Kidney (tissue), 14 donors: ENCODE measurements around the gene KIF25. TPM values are rescaled to one million over a fixed set of nuclear protein-coding genes. Genes with fewer than 3 reads are reported as not detected.

Experiments used
- DNase-seq, 5 donors: peaks; one replicate each; pipeline ENCODE4 v3.0.0-alpha.2; 2013 to 2020
- FAIRE-seq: peaks from 2 replicates; lab custom pipeline; 2012; peaks lifted over from hg19 to GRCh38; lab: Jason Lieb, UNC
- H3K27ac ChIP-seq, 2 donors: one replicate each; pipeline ENCODE4 v1.7.0; 2013; ENCODE audit warnings: low read depth in 2 of 2, low read length in 2 of 2, inconsistent platforms in 1 of 2
- H3K27me3 ChIP-seq: one replicate; pipeline ENCODE4 v1.7.1; 2013; ENCODE audit warnings: low read length, inconsistent platforms; ENCODE audit not compliant: control insufficient read depth, insufficient read depth
- H3K36me3 ChIP-seq, 3 donors: one replicate each; pipeline versions ENCODE4 v1.7.0 to v1.7.1; 2013; ENCODE audit warnings: low read length in 3 of 3, control low read depth in 1 of 3, inconsistent platforms in 1 of 3; ENCODE audit not compliant: insufficient read depth in 3 of 3, control insufficient read depth in 2 of 3
- H3K4me1 ChIP-seq, 3 donors: one replicate each; pipeline versions ENCODE4 v1.7.0 to v1.7.1; 2013; ENCODE audit warnings: low read length in 3 of 3, inconsistent platforms in 1 of 3, low read depth in 1 of 3; ENCODE audit not compliant: control insufficient read depth in 2 of 3, insufficient read depth in 2 of 3
- H3K4me3 ChIP-seq, 3 donors: one replicate each; pipeline versions ENCODE4 v1.7.0 to v1.8.1; 2013; ENCODE audit warnings: low read length in 3 of 3, control low read depth in 1 of 3, inconsistent platforms in 1 of 3
- H3K9ac ChIP-seq, 3 donors: one replicate each; pipeline versions ENCODE4 v1.7.0 to v1.7.1; 2013; ENCODE audit warnings: low read length in 3 of 3, control low read depth in 1 of 3, inconsistent platforms in 1 of 3
- H3K9me3 ChIP-seq, 3 donors: one replicate each; pipeline versions ENCODE4 v1.7.0 to v1.7.1; 2013; ENCODE audit warnings: low read length in 3 of 3, control low read depth in 1 of 3, inconsistent platforms in 1 of 3; ENCODE audit not compliant: control insufficient read depth in 2 of 3, insufficient read depth in 1 of 3
- CTCF ChIP-seq: IDR thresholded peaks from 3 replicates; pipeline ENCODE4 v1.5.1; 2012; ENCODE audit warnings: mild to moderate bottlenecking, moderate library complexity, borderline replicate concordance; ENCODE audit not compliant: insufficient read depth; ENCODE audit errors: extremely low read depth
- intact Hi-C: fragments of 100-400 bp; cut with DNase I; formaldehyde crosslinking; loops from one replicate; pipeline ENCODE4 v1.11.1; 2022
- polyA plus RNA-seq: library from polyadenylated mRNA; stranded (reverse); fragments of 350-450 nt; fragmentation: Illumina TruSeq; extraction: RNeasy Lipid Tissue Mini Kit (QIAGEN cat#74804); gene quantifications from one replicate; pipeline ENCODE4 v1.2.3, GENCODE V29; 2014; ENCODE audit warnings: low read depth, low replicate concordance; ENCODE audit not compliant: insufficient read depth
- total RNA-seq: library from RNA; stranded (reverse); fragmentation: NEBNext Ultra II Directional; extraction: Animal tissue kit (Norgen Biotek cat#: 25700); gene quantifications from one replicate; pipeline ENCODE4 v1.2.1, GENCODE V29; 2021
- donor health status: control.
- donor health status: control.
- donor health status: control.
- donor health status: control.
- donor health status: control.
- donor health status: DM: yes; HTN: yes; CAD: no.
- donor health status: Normal renal cell carcinoma (clear cell type).

Gene KIF25
- total and polyA plus RNA-seq, 2 donors from 2014 or later: not detected

GRCh38 chr6:168037242-168037641 lies 39.8 kb downstream of the KIF25 start:
- no peak for TF ChIP-seq CTCF
- intact Hi-C loops: no loop called here
- FAIRE-seq: no peak
- Histone ChIP-seq H3K27ac (no peak overlapping the region), H3K9me3 (peaks cover 0 to 21% (median 0%) of the 10 kb centered on the region in 3 donors), H3K36me3 (no peaks in the 10 kb centered on the region), H3K4me3 (no peak overlapping the region), H3K4me1 (peaks cover 0 to 7% (median 4%) of the 10 kb centered on the region in 3 donors), H3K9ac (no peak overlapping the region), H3K27me3 (no peaks in the 10 kb centered on the region)
- no peak for DNase-seq

- intact Hi-C loops: no loop called here
- Histone ChIP-seq H3K27me3 (no peaks in the 10 kb centered on the region), H3K4me3 (no peak overlapping the region), H3K9ac (no peak overlapping the region), H3K36me3 (no peaks in the 10 kb centered on the region), H3K4me1 (peaks cover 0 to 7% (median 4%) of the 10 kb centered on the region in 3 donors), H3K27ac (no peak overlapping the region), H3K9me3 (peaks cover 0 to 21% (median 0%) of the 10 kb centered on the region in 3 donors)
- DNase-seq: no peak
- no peak for FAIRE-seq
- TF ChIP-seq CTCF: no peak
Observed at GRCh38 chr6:168037856-168038255, 40.4 kb downstream of the KIF25 start.

GRCh38 chr6:168038576-168039140 lies 41.2 kb downstream of the KIF25 start:
- TF ChIP-seq CTCF: no peak
- Histone ChIP-seq H3K9ac (no peak overlapping the region), H3K4me1 (peaks cover 0 to 7% (median 4%) of the 10 kb centered on the region in 3 donors), H3K4me3 (no peak overlapping the region), H3K9me3 (peaks cover 0 to 21% (median 0%) of the 10 kb centered on the region in 3 donors), H3K36me3 (no peaks in the 10 kb centered on the region), H3K27ac (no peak overlapping the region), H3K27me3 (no peaks in the 10 kb centered on the region)
- intact Hi-C loops: no loop called here
- DNase-seq (no peak), FAIRE-seq (no peak)

- no peak for TF ChIP-seq CTCF
- Histone ChIP-seq H3K36me3 (no peaks in the 10 kb centered on the region), H3K9me3 (peaks cover 0 to 21% (median 0%) of the 10 kb centered on the region in 3 donors), H3K4me1 (peaks cover 0 to 7% (median 4%) of the 10 kb centered on the region in 3 donors), H3K4me3 (no peak overlapping the region), H3K27me3 (no peaks in the 10 kb centered on the region), H3K9ac (no peak overlapping the region), H3K27ac (no peak overlapping the region)
- DNase-seq (no peak), FAIRE-seq (no peak)
- intact Hi-C loops: no loop called here
Observed at GRCh38 chr6:168039301-168039700, 41.8 kb downstream of the KIF25 start.
